Fibroblast of skin of right biceps (primary cell): Measurements from ENCODE around the gene CYP27C1.

Source experiments
- DNase-seq: peaks from one replicate; pipeline ENCODE4 v3.0.0-alpha.2; 2013

CYP27C1 gene

DNA sequence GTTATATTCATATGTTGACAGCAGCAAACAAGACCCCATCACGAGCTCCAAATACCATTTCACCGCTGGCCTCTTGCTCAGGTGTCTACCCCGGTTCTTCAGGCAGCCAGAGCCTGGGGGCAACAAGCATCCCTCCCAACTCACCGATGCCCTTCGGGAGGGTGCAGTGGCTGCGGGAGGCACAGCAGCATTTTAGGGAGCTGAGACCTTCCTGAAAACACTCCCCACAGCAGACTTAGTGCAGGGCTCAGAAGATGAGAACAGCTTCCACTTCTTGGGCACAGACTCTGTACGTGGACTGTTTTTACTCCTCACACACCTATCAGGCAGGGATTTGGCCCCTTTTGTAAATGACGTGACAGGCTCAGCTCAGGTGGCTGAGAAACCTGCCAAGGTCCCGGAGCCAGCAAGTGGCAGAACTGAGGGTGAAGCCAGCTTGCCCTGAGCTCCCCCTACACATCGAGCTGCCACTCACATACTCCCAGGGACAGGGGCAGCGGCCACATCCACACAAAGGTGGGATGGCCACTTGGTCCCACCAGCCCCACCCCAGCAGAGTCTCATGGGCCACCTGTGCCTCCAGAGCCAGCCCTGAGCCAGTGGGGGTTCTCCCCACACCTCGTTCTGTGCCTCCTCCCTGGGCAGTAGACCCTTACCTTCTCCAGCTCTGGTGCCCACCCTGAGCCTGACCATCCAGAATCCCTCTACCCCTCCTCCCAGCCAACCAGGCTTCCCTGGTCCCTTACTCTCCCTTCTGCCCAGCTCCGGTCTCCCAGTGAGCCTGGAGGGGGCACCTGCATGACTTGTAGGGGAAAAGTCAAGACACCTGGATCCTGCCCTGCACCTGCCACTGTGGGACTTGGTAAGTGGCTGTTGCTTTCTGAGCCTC, 28.5 kb downstream of the CYP27C1 start:
- DNase-seq = no peak

DNA sequence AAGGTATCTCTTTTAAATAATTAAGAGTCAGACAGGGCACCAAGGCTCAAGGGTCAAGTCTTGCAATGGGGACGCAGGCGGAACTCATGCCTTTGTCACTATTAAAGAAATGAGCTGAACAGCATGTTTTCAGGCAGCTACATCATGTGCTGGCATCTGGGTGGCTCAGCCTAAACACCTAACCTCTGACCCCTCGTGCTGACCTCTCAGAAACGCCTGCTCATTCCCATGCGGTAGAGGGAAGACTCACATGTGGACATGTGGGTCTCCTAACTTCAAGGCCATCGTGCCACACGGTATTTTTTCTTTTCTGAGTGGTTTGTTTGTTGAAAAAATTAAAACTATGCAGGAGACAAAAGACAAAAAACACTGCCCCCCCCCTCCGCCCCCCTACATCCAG, 31.3 kb downstream of the CYP27C1 start:
- no peak for DNase-seq

DNA sequence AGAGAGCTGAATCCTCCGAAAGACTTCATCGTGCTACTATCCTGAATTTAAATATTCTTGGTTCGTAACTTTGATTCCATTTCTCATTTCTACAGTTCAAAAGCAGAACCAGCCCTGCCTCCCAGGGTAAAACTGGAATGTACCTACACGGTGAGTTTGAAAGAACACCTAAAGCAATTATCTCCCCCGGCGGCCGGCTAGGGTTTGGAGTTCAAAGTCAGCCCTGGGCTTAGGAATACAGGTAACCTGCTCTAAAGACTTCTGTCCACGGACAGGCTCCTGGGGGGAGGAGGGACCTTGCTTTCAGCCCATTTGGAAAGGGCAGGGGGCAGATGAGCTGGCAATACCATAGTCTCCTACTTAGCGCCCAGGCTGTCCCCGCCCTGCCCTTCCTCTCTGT, 32.3 kb downstream of the CYP27C1 start:
- no peak for DNase-seq

DNA sequence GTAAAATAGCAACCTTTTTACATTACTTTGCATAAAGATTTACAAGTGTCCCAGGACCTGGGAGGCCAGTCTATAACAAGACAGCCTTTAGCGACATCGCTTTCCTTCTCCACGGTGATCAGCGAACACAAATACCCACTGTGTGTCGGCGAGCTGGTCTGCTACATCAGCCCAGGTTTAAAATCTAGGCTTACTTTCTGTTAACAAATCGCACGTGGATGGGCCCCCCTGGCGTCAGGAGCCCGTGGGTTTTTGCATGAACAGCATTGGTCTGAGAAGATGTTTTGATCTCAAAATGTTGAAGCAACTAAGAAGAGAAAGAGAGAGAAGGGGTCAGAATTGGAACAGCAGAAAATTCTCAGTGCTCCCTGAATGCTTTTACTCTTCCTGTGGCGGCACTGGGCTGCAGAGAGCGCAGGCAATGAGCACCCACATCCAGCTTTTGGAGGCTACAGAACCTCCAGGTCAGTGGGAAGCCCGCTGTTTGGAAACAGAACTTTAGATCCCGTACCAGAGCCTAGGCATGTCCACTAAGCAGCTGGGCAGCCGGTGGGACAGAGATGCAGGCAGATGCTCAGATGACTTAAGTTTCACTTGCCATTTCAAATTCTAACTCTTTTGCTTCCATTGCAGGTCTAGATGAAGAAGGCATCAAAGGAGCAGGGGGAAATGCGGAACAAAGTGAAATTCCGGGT, 32.9 kb downstream of the CYP27C1 start:
- no peak for DNase-seq

DNA sequence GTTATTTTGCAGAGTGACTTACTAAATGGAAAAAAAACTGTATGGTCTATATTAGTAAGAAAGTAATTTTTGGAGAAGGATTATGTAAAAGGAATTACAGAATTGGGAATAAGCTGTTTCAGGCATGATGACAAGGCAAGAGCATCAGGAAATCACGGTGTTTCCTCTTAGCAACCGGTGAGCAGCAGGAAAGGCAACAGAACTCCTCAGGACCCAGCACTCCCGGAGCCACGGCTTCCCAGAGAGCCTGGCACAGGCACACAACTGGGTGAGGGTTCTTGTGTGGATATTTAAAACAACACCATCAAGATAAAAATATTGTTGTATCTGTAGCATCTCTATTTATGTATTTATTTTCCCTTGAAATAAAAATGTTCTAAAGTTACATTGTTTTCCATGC, 34.4 kb downstream of the CYP27C1 start:
- DNase-seq = no peak

DNA sequence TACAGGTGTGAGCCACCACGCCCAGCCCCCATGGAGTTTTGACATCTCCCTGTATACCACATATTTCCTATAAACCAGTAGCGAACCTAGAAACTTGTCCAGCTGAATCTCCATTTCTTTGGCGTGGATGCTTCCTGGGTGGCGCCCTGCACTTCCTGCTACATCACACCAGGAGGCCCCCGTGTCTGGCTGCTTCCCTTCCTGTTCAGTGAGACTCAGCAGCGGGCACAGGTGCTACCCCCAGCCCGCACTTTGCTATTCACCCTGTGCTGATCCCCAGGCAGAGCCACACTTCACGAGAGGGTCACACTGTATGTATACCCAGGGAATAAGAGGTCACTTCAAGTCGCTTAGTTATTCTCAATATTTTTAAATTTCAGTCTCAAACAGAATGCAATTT, 35.0 kb downstream of the CYP27C1 start:
- DNase-seq = no peak

DNA sequence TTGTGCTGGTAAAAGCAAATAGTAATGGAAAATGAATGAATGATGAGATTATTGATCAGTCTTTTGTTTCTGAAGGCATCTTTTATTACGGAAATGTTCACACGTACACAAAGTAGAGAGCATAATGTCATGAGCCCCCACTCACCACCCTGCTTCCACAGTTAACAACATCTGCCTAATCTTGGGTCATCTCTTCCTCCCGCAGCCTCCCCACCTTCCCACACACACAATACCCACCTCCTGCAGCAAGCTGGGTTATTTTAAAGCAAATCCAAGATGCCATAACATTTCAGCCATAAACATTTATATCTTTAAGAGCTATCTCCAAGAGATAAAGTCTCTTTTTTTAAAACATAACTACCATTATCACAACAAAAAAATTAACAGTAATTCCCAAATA, 36.3 kb downstream of the CYP27C1 start:
- no peak for DNase-seq

DNA sequence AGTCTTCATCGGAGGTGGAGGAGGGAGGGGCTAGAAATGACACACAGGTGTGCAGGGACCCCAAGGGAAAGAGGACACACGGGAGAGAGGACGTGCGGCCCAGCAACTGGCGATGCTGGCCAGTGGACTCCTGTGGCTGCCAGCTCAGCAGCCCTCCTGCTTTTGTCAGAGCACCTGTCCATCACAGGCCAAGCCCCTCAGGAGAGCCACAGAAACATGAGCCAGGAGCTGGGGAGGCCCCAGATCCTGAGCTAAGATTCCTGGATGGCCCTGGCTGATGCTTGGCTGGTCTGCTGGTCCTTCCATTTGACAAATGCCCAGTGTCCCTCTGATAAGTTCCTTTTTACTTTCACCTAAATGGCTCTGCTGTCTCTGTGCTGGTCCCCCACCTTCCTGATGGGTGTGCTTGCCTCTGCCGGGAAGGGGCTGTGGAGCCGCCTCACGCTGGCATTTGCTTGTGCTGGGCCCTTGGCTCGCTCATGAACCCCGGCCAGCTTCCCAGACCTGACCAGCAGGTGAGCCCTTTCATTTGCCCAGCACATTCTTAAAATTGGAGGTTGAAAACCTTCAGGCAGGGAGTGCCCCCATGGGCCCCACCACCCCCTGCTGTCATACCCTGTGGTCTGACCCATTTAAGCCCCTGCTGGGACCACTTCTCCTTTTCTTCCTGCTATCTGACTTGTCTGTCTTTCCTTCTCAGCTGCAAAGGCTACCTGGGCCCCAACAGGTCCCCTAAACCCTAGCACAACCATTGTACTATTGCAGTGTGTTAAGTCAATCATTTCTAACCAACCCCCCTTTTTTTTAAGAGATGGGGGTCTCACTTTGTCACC, 37.3 kb downstream of the CYP27C1 start:
- no peak for DNase-seq

DNA sequence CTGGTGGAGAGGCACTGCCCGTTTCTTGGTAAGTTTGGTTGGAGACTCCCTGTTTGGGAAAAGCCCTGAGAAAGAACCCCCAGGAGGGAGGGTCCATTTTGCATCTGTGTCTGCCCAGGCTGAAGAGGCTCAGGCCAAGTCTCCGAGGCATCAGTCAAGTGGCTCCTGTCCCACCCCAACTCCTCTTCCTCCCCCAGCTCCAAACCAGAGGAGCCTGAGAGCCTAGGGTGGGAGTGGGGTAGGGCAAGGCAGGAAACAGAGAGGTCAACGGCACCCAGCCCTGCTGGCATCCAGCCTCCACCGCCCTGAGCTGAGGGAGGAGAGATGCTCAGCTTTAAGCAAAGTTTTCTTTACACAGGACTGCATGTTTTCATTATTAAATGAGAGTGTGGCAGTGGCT, 38.2 kb downstream of the CYP27C1 start:
- no peak for DNase-seq

DNA sequence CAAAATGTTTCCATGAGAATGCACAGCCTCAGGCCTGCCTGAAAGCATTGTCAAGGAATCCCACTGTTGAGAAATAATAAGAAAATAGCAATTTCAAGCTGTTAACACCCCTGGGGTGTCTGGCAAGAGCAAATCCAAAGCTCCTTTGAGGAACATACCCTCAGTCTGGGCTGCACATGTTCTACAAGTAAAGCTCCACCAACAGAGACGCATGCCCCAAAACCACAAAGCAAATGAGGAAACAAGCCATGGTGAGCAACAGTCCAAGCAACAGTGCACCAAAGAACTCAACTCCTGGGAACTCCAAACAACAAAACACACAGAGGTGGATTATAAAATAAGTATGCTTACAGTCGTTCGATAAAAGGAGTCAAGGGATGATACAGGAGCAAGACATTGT, 40.3 kb downstream of the CYP27C1 start:
- peak; percentile 53 for DNase-seq

DNA sequence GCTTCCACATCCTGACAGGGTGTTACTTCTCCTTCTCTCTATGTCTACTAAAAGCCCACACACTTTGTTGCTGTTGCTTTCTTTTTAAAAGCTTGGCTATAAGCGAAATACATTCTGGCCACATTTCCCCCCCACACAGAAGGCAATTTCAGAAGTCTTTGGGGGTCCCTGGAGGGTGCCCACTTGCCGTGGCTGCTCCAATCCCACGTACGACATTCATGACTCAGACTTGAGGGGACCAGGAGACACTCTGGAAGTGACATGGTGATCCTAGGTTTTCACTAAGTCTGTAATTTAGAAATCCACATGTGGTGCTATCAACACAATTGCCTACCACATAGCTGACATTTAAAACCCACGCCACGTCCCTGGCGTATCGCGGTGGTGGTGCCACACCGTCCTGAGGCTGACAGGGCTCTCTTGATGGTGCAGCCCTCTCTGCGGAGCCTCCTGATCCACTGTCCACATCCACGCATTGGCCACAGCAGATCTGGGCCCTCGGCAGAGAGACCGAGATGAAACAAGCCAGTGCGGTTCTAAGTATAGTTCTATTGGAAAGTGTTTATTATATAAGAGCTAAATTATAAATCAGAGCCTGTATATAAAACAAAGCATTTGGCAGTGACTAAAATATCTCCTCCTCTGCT, 42.4 kb downstream of the CYP27C1 start:
- no peak for DNase-seq

DNA sequence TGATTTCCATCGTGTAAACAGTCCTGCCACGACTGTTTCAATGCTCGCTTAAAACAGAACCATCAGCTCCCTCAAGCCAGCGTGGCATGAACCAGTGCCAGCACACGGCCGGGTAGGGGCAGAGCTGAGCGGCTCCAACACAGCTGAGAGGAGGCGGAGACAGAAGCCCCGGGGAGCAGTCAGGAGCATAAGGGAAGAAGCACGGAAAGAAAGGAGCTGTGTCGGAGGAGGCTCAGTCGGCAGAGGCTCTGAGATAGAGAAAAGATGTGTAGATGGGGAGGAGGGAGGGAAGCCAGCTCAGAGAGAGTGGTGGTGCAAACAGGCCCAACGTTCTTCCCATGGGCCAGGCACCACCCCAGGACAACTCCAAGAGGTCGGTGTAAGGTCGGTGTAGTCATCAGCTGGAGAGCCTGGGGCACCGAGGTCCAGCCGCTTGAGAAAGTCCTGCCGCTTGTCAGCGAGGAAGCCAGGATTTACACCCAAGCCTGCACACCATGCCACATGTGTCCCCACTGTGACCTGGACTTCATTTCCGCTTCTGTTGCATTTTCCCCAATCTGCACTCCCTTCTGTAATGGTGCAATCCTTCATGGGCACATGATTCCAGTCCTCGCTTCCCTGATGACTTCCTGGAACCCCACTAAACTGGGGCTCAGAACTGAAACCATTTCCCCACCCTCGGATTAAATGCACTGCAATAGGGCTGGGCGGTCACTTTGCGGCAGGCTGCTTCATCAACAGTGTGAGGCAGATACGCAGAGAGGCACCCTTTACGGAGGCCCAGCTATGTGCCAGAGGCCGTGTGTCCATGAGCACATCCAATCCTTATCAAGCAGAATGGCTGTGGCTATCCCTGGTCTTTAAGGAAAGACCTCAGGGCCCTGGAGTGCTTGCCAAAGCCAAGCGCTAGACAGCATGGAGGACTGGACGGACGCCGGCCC, 43.5 kb downstream of the CYP27C1 start:
- DNase-seq = peak; percentile 53

DNA sequence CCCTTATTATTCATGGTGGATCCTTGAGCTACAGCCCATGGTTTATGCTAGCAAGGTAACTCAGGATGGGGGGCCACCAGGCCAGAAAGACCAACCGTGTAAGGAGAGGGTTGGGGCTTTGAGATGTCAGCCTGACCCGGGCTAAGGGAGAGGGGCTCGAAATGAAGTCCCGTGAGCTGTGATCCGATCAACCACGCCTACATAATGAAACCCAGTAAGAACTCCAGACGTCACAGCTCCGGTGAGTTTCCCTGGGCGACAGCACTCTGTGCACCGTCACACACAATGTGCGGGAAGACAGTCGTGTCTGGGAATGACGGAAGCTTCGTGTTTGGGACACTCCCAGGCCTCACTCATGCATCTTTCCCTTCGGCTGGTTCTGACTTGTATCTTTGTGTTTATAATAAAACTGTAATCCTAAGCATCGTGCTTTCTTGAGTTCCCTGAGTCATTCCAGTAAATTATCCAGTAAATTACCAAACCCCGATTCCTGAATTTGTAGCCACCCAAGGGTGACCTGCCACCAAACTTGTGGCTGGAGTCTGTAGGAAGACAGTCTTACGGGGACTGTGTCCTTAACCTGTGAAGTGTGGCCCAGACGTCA, 44.2 kb downstream of the CYP27C1 start:
- peak; percentile 76 for DNase-seq

DNA sequence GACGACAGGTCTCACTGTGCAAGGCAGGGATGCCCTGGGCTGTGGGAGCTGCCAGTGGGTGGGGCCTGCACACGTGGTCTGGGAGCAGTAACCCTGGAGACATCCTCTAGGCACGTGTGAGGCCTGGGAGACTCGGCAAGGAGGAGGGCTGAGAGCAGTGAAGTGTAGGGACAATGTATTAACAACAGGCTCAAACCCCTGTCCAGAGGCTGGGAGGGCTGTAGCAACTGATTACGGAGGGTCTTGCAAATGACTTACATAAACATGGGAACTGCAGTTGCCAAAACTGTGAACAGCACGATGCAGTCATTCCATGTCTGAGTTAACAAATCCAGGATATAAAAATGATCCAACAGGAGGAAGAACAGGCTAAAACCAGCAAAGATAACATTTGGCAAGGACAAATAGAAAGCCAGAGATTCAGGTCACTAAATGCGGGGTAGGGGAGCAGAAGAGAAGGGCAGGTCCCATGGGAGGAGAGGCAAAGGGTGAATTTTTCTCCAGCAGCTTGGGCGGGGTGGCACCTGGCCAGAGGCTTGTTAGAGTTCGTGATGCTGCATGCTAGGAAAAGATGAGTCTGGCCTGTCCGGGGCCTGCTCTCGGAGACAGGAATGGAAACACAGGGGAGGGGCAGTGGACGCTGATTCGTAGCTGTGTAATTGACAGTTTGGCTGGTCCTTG, 44.9 kb downstream of the CYP27C1 start:
- peak; percentile 71 for DNase-seq

DNA sequence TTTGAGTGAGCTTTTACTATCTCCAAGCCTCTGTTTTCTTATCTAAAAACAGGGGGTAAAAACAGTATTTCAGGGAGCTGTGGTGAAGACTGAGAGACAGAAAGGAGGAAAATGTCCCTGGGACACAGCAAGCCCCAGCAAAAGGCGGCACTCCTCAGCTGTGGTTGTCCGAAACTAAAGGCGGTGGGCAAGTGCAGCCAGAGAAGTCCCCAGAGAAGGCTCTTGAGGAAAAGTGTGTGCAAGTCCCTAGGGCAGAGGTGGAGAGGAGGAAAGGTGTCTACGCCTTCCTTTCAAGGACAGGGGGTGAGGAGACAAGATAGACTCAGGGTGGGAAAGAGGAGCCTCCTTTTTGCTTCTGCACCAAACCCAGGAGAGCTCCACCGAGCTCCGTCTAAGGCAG, 45.5 kb downstream of the CYP27C1 start:
- no peak for DNase-seq

DNA sequence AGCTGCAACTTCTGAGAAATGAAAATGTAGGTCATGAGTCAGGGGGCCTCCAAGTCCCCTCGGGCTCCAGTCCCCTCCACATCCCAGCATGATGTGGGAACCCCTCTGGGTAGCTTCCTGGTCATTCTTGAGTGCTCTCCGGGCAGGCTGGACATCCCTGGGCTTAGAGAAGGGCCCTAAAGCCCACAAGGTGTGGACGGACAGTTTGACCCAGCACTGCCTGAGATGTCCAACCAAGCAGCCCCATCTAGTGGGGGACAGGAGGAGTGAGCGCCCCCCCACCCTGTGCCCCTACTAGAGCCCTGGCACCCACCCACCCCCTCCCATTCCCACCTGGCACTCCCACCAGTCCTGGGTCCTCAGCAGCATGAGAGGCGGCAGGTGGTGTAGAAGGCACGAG, 46.0 kb downstream of the CYP27C1 start:
- DNase-seq = peak; percentile 49

DNA sequence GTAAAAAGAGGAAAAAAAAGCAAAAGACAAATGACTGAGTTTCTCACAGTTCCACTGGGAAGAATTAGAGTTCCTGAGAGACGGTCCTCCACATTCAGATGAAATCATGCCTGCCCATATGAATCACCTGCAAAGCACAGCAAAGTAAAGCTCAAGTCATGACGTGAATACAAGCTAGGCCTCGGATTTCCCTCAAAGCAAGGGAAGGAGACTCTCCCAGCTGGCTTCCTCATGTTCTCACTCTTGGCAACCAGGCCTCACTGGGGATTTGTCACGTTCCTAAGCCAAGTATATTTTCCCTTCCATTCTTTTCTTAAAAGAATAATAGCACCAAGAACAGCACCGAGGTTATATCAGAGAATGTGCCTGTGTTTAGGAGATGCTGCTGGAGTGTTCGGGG, 47.0 kb downstream of the CYP27C1 start:
- peak; percentile 95 for DNase-seq

DNA sequence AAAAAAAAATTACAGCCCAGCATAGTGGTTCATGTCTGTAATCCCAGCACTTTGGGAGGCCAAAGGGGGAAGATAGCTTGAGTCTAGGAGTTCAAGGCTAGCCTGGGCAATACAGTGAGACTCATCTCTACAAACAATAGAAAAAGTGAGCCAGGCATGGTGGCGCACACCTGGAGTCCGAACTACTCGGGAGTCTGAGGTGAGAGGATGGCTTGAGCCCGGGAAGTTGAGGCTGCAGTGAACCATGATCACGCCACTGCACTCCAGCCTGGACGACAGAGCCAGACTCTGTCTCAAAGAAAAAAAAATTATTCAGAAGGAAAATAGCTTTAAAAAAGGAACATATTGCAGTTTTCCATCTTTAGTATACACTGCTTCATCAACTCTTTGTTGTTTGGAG, 47.8 kb downstream of the CYP27C1 start:
- DNase-seq = no peak

DNA sequence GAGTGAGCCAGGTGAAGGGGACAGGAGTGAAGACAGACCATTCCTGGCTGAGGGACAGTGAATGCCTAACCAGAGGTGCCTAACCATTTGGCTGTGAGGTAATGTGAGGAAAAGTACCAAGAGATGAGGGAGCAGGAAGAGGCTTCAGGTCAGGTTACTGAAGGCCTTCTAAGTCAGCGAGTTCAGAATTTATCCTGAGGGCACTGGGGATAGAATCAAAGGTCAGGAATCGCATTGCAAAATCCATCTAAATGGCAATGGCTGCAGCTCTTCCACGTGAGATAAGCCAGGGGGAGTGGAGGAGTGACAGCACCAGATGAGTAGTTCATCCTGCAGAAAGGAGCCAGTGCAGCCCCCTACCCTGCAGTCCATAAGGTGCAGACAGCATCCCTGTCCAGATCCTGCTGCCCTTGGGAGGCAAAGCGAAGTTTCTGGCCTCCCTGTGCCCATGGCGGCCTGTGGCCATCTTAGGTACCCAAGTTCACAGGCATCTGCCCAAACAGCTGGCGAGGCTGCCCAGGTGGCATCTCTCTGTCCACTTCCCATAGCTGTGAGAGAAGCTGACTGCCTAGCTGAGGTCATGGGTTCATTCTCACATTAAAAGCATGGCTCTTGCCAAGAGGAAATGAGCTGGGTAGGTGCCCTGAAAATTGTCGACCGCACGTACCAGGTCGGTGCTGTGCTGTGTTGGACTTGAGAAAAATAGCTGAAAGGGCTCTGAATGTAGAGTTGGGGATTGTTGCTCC, 49.5 kb downstream of the CYP27C1 start:
- no peak for DNase-seq

DNA sequence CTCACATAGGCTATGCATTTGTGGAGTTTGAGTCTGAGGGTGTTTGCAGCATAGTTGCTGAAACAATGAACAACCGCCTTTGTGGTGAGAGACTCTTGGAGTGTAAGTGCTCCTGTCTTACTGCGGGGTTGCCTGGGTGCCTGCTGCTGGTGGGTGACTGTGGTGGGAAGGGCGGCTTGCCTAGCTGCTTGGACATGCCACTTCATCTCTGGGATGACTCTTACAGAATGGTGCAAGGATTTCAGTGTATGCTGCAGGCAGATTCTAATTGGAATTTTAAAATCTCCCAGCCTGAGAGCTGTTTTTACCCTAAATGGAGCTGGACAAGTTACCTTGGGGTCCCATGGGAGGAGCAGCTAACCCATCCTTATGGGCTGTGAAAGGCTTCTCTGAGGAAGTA, 50.1 kb downstream of the CYP27C1 start:
- DNase-seq = no peak
